Posterior cingulate gyrus (tissue), 11 donors: Measurements from ENCODE around the gene DMBX1.
A peak's percentile ranks its signal among the peaks of the same experiment; 100 is the strongest.

Source experiments
- DNase-seq, 10 donors: peaks; one replicate each; pipeline versions ENCODE4 v3.0.0 to v3.0.0-alpha.2; 2020 to 2021; ENCODE audit warnings: mixed read lengths in 3 of 10
- intact Hi-C: fragments of 100-400 bp; cut with DNase I; formaldehyde crosslinking; loops from one replicate; pipeline ENCODE4 v1.15.1; 2023

Gene DMBX1

DNA sequence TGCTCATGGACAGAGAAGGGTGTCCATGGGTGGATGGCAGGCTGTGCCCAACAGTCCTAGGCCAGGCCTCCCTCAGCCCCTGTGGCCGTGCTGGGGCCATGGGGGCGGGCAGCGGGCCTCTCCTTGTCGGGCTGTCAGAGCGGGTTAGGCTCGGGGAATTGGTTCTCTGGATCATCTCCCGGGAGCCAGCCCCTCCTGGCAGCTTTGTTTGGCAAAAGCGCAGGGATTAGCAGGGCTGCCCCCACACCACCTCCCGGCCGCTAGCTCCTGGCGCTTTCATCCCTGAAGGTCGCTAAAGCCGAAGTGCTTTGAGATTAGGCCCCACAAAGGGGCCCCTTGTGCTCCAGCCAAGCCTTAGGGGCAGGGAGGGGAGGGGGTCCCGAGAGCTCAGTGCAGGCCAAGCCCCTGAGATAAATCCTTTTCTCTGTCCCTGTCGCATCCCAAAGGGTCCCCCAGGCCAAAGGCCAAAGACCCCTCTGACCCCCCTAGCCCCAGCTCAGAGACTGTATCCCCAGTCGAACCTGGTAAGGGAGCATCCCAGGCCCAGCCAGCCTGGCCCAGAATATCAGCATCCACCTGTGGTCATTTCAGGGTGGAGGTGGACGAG is 9.8 kb upstream of the DMBX1 start:
- DNase-seq: peak in 3 of 10 donors; percentile 51 to 75 (median 54)
- intact Hi-C loops: no loop called here

DNA sequence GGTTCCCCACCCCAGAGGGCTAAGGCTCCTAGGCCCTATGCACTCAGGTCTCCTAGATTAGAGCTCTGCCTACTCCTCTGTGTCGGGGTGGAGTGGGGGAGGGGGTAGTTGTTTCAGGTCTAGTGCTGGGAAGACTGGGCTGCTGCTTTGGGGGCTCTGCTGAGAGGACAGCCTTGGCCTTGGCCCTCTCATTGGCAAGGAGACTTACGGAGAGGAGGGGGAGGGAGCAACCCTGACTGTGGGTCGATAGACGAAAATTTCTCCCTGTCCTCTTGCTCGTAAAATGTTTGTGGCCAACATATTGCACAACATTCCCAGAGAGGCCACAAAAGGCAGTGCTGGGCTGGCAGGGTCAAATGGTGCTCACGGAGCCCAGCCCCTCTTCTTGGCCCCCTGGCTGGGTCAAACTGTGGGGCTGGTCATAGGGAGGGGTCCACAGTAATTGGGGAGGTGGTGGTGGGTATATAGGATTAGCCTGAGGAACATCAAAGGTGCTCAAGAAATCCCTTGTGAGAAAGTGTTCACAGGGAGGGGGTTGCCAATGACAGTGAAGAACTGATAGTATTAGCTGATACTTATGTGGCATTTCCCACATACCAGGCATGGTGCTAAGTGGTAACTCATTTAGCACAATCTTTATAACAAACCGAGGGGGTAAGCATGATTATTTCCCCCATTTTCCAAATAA is 8.5 kb upstream of the DMBX1 start:
- intact Hi-C loops: no loop called here
- DNase-seq: peak in 3 of 10 donors; percentile 17 to 43 (median 21)

DNA sequence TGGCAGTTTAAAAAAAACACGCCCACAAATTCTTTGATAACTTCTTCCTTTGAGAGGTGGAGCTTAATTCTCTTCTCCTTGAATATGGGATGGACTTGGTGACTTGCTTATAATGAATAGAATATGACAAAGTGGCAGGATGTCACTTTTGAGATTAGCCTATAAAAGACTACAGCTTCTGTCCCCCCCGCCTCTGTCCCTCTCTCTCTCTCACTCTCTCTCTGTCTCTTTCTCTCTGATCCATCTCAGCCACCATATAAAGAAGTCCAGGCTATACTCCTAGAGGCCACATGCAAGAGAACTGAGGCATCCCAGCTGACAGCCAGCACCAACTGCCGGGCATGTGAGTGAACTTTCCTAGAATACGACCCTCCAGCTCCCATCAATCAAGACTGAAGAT is 7.7 kb upstream of the DMBX1 start:
- intact Hi-C loops: no loop called here
- DNase-seq: peak in 2 of 10 donors; percentile 2 to 16

DNA sequence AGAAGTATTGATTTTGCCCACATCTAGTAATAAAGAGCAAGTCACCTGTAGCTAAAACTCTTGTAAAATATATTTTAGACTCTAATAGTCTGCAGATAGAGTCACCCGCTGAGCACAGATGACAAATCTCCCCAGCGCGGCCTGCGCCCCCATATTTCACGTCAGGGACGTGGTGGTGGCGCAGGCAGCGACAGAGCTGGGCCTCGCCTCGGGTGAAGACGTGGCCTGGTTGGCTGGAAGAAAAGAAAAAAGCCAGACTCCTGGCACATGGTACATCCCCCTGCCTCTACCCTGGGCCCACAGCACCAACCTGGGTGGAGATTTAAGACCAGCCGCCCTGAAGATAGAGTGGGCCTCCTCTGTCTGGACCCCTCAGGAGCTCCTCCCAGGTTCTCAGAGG is 6.0 kb upstream of the DMBX1 start:
- intact Hi-C loops: no loop called here
- DNase-seq: peak in 2 of 10 donors; percentile 27 to 52

DNA sequence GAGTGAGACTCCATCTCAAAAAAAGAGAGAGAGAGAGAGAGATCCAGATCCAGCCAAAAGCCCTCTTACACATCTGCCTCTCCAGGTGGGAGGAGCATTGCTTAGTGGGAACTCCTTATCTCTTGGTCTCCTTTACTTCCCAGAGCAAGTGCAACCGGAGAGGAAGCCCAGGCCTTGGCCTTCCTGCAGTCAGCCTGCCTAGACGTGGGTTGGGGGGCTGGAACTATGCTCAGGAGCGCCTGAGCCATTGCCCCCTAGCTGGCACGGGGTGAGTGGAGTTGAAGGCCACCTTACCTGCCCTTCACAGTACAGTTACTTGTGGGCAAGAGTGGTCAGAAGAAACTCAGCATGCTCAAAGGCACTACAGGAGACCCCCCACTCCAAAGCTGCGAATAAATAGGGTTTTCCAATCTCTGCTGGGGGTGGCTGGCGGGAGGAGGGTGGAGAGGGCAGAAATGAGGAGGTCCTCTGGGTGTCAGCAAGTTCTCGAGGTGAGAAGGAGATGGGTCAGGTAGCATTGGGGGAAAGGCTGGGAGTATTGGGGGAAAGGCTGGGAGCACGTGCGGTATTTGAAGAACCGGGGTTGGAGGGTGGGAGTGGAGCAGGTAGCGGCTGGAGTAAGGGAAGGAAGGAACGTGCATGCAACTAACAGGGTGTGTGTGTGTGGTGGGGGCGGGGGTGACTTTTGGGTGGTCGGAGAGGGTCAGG is 4.7 kb upstream of the DMBX1 start:
- peak in 3 of 10 donors; percentile 32 to 39 (median 34) for DNase-seq
- intact Hi-C loops: no loop called here

DNA sequence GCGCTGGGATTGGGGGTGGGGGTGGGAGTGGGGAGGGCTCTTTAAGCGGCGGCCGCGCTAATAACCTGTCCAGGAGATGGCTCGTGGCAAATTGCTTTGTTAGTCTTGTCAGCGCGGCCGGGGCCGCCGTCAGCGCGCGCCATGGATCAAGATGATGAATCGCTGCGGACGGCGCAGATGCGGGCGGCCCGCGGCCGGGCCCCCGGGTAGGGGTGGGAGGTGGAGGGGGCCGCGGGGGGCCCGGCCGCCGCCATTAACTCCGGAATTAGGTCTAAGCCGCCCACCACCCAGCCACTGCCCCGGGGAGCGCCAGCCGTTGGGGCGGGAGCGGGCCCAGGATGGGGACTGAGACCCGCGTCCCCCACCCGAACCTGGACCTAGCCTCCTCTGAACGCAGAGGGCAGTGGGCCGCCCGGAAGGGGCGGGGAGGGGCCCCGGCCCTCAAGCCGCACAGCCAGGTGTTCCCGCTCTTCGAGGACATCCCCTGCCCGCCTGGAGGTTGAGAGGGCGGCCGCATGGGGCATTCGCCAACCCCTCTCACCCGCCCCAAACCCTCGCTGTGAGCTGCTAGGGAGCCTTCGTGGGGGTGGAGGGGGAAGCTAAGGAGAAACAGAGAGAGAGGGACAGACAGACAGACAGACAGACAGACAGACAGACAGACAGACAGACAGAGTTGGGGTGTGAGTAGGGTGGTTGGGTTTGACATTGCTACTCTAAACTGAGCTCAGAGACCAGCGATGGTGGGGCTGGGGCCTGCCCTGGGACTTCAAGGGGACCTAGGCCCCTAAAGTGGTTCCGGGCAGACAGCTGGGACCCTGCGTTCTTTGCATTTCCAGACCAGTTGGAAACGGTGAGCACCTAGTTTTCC is 3.8 kb upstream of the DMBX1 start:
- intact Hi-C loops: no loop called here
- peak in 2 of 10 donors; percentile 59 to 78 for DNase-seq

DNA sequence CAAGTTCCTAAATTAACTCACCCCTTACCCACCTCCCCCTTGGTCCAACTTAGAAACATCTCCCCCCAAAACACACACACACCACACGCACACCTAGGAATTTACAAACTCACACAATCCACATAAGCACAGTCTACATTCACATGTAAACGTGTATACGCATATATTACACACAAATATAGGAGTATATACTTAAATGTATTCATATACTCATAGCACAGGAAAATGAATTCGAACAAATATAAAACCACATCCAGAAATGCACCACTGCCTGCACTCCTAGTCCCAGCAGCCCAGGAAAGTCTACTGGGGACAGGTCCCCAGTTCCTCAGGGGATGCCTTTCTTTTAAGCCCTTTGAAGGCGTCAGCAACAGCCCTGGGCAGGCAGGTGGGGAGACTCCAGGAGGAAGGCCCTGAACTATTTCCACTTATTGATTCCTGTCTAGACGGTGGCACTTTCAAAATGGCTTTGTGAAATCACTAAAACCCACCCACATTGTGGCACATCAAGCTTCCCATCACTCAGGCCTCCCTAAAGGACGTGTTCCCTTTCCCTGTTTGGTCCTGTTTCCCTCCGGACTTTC is 3.1 kb upstream of the DMBX1 start:
- DNase-seq: peak in 1 of 10 donors; percentile 54
- intact Hi-C loops: no loop called here

DNA sequence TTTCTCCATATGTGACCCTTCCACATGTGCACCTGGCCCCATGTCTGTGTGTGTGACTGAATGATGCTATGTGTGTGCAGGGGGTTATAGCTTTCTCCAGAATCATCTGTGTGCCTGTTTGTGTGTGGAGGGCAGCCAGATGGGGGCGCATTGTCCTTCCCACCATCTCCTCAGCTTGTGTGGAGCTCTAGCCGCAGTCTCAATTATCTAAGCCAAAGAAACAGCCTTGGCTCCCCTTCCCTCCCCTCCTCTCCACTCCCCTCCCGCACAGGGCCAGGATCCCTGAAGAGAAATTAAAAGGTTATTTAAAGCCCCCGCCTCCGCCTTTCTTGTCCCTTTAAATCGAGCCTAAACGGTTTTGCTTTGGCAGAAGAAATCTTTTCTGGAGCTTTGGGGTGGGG is 1.8 kb upstream of the DMBX1 start:
- intact Hi-C loops: no loop called here
- DNase-seq: peak in 1 of 10 donors; percentile 49

DNA sequence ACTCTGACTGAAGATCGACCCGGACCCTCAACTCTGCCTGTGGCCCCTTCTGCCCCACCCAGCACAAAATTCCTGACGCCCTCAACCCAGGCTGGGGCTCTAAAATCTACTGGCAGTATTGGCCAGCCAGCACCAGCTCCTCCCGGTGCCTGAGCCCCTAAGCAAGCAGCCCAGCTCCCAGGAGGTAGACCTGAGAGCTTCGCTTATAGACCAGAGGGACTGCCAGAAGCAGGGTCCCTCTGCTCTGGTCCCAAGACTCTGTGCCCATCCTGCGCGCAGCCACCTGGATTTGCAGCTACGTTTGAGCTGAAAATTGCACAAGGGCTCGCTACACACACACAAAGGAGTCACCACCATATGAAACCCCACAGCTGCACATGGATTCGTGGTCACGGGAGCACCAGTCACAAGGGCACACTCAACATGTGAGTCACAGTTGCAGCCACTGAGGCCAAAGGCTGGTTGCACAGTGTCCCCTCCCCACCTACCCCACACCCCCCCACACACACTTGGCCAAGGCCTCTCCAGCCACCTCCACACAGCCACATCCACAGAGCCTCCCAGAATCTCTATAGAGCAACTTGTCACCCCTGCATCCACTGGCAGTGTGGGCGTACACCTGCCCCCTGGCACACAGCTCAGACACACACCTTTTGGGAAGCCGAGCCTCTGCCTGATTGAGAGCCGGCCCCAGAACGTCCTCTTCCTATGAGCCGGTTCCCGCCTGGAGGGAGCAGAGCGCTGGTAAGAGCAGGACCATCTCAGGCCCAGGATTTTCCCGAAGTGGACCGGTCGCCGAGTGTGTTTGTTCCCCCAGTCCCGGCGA is 1.1 kb upstream of the DMBX1 start:
- peak in 2 of 10 donors; percentile 45 to 74 for DNase-seq
- intact Hi-C loops: no loop called here

DNA sequence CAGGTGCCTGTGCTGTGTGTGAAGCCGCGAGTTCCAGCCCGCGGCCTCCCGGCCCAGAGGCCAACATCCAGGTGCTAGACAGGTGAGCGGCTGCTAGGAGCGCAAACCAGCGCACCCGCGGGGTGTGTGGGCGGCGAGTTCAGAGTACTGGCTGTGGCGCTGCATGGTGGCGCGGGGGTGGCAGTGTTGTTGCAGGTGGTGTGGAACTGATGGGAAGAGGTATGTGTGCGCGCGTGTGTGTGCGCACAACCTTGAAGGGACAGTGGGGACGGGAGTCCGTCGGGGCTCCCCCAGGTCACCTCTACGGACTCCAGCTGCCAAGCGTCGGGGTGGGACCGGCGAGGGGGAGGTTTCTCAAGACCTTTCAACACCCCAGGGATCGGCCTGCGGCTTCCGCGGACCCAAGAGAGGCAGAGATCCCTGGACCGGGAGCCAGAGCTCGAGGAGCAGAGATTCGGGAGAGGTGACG is 433 bp upstream of the DMBX1 start:
- DNase-seq: peak in 3 of 10 donors; percentile 67 to 83 (median 73)
- intact Hi-C loops: no loop called here

DNA sequence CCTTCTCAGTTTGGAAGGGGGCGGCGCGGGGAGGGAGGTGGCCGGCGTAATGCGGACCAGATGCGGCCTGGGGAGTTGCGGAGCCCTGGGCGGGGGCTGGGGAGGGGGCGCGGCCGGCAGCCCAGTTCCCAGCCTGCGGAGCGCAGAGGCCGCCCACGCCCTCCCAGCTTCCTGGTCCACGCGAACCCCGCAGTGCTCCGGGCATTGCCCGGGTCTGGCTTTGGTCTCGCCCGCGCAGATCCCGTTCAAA is 695 bp downstream of the DMBX1 start:
- intact Hi-C loops: no loop called here
- peak in 2 of 10 donors; percentile 72 to 79 for DNase-seq

DNA sequence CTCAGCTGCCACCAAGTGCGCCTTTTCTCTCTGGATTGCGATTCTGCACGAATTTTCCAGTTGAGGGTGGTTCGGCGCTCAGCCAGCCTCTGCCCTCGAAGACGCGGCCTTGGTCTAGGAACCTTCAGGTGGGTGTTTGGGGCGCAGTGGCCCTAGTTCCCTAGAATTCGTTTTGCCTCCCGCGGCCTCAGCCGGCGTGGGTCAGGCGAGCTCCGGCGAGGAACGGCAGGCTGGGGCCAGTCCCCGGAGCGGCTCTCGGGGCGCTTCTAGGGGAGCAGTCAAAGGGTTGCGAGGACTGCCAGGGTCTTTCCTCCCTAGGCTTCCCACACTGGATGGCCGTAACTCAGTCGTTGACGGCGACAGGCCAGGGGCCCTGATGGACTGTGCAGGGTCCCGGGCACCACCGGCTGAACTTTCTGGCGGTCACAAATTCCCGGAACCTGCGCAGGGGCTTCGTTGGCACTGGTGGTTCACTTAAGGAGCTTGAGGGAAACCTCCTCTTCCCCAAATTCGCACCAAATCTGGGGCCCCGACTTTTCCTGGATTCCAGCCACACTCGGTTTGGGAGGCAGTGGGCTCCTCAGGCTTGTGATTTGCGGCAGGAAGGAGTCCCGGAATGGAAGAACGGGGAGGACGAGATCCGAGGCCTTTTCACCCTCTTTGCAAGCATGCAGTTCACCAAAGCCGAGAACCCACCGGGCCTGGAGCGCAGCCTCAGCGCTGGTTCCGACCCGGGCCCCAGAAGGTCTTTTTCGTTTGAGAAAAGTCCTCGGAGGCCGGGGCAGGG is 1.2 kb downstream of the DMBX1 start:
- DNase-seq: peak in 3 of 10 donors; percentile 55 to 72 (median 61)
- intact Hi-C loops: no loop called here

DNA sequence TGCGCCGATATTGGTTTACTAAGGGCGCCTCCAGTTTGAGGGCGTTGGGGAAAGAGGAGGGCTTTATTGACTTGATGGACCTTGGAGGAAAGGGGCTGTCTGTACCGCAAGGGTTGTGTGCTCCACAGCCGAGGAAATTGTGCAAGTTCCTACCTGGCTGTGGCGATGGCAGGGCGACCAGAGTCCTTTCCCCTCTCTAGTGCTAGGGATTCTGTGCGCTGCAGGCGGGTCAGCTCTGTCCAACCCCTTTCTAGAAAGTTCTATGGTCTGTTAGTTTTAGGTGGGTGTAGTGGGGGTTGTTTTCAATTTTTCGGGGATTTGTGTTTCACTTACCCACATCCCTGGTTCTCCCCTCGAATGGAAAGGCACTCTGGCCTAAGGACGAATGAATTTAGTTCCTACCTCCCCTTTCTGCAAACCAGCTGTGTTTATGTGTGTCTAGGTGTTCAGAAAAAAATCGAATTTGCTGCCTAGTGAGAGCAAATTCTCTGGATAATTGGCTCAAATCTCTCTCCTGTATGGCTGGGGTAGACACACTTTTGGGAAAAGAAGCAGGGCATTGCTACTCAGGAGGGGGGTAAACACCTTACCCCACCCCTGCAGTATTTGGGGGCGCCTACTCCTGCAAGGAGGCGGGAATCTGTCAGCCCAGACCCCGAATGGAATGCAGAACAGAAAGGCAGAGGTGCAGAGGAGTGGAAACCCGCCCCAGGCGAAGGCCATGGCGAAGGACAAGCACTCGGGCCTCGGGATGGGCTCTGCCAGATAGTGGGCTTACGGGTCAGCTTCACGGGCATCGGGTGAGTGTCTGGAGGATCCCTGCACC is 2.0 kb downstream of the DMBX1 start:
- intact Hi-C loops: no loop called here
- DNase-seq: peak in 2 of 10 donors; percentile 31 to 64

DNA sequence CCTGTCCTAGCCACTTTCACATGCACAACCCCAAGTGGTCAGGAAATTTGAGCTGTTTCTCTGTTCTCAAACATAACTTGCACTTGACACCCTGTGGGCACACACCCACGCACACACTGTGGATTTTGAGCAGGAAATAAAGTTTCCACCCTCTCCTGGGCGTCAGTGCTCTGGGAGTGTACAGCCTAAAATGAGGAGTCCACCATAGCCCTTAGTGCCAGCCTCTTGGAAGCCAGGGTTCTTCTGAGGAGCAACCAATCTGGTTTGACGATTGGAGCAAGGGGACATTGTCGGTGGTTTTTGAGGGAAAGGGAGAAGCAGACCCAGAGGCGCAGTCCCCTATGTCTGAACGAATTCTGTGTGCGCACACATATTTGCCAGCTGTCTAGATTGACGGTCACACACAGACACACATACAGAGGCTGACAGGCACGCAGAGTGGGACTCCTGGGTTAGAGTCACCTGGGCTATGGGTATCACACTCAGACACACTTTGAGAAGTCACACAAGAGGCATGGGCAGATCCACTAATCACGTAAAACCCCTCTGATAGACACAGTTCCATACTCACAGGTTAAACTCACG is 2.7 kb downstream of the DMBX1 start:
- intact Hi-C loops: no loop called here
- DNase-seq: no peak

DNA sequence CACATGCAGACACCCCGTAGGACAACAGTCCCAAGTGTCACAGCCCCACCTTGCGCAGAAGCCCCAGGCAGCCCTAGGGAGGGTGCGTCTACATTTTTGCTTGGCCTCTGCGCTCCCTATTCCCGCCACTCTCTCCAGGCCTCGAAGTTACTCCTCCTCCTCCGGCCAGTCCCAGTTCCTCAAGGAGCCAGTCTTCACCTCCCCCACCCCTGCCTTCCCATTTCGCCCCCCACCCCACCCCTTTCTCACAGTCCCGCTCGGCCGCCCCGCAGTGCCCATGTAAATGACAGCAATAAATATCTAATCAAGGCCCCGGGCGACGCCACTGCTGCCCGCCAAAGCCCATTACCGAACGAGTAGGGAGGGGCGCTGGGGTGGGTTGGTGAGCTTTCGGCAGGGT is 3.2 kb downstream of the DMBX1 start:
- intact Hi-C loops: no loop called here
- peak in 3 of 10 donors; percentile 46 to 62 (median 53) for DNase-seq

DNA sequence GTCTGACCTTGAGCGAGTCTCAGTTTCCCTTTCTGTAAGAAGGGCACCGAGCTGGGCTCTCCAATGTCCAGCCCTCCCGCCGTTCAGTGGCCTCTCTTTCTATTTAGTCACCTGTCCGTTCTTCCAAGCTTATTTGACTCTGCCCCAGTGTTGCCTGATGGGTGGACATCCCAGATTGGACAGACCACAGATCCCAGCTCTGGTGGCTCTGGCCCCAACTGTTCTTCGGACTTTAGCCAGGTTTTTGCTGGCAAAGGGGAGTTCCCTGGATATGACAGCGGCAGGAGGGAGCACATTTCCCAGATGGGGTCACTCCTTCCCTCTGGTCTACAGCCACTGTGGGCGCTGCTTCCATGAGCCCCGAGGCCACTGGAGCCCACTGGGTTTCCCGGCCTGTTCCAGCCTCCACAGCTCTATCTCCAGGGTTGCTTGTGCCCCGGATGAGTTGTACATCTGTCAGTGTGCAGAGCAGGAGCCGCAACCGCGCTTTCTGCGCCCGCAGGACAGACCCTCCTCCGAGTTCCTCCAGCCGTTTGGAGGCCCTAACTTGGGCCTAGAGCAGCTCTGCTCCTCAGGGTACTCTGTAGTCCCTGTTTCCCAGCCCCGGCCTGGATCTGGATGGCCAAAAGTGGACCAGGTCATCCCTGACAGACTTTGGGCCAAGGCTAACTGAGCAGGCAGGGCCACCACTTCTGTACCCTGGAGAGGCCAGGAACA is 3.8 kb downstream of the DMBX1 start:
- intact Hi-C loops: no loop called here
- DNase-seq: peak in 3 of 10 donors; percentile 26 to 69 (median 57)

DNA sequence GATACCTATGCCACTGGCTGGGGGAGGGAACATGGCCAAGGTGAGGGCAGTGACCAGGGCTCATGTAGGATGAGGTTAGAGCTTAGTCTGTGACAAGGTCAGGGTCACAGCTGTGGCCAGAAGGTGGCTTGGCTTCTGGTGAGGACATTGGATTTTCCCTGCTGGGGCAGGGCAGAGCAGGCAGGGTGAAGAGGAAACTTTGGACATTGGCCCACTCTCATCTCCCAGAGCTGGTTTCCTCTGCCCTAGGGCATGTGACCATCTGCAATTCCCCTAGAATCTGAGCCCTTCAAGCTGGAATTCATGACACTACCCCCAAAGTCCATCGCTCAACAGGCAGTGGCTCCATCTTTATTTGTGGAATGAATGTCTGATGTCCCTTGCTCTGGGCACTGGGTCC is 5.3 kb downstream of the DMBX1 start:
- intact Hi-C loops: no loop called here

More for the DNA sequence above, 5.3 kb downstream of the DMBX1 start:
- DNase-seq: peak in 2 of 10 donors; percentile 11 to 49
